Measurements from ENCODE around the gene ZNF593.

ZNF593 gene

GRCh38 chr1:26169198-26169554, 532 bp upstream of the ZNF593 start:
- no peak for DNase-seq (ENCODE audit: low read depth in 2 of 2)

DNA sequence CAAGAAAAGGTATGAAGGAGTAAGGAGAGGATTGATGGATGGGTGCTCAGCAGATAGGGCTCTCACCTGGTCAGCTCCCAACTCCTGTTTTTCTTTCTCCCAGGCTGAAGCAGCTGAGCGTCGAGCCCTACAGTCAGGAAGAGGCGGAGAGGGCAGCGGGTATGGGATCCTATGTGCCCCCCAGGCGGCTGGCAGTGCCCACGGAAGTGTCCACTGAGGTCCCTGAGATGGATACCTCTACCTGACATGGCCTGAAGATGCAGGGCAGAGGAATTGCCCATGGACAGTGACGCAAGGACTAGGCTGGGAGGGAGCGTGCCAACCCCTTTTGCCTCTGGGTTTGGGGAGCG, 739 bp downstream of the ZNF593 start:
- DNase-seq (ENCODE audit: low read depth in 2 of 2) = no peak

DNA sequence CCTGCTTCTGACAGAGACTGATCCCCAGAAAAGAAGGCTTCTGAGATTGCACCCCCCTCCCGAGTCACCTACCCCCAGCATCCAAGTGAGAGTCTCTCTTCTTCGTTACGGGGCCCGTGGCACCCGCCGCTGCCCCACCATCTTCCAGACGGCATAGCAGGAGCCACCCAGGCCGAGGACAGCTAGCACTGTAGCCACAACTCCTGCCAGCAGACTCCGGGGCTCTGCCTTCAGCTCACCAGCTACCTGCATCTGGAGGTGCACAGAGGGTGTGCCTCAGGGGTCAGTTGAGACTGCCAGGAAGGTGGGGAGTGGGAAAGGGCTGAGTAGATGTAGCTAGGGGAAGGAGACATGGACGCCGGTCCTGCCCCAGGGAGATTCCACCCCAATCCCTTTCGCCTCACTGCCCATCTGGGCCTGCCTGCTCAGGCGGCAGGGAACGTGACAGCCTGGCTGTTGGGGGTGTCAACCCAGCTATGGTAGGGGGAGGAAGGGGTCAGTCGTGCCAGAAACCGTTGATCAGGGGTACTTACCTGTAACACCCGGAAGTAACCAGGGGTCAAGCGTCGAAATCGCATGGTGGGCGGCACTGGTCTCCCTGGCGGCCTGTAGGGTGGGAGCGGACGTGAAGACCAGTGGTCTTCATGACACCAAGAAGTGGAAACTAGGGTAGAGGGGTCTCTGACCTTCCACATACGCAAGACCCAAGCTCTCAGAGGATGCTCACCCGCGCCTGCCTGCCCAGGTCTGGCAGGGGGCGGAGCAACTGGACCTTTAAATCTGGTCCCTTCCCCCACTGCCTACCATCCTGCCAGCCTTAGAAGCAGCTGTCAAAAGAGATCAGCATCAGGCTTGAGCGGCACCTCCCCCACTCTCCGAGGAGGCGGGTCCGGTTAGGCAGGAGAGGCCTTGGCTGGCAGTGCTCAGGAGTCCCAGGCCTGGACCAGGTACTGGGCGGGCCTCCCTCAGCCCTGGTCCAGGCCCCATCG, 1.7 kb downstream of the ZNF593 start, which contains the start of gene ZNF593OS:
Gene ZNF593OS, minus strand, starts transcription at position 749 of the 989 bp plus-strand sequence. Its CDS starts 171 bp downstream, at position 578.
- DNase-seq (ENCODE audit: low read depth in 2 of 2) = no peak

- DNase-seq (ENCODE audit: low read depth in 2 of 2) = no peak
Measured at GRCh38 chr1:26175346-26175745, 5.6 kb downstream of the ZNF593 start.

DNA sequence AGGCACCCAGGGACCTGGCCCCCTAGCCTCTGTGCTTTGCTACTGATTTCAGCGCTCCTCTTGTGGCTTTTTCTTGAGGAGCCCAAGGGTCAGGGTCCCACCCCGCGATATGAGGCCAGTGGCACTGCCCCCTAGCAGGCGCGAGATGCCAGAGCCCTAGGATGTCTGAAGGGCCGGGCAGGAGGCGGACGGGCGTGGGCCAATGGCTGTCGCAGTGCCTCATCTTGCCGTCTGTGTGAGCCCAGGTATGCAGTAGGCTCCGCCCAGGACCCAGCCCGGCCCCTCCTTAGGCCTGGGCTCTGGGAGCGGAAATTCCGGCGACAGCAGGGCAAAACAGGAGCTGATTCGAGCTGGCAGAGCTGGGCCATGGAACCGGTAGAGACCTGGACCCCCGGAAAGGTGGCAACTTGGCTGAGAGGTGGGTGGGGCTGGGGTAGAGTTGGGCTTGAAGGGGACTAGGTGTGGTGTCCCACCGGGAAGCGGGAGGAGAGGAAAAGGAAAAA, 7.5 kb downstream of the ZNF593 start, which contains the start of gene CNKSR1:
Gene CNKSR1, plus strand, starts transcription at position 310 of the 503 bp plus-strand sequence. Its CDS starts 57 bp downstream, at position 367.
- DNase-seq (ENCODE audit: low read depth in 2 of 2) = no peak

GRCh38 chr1:26180010-26180506, 10.3 kb downstream of the ZNF593 start:
- no peak for DNase-seq (ENCODE audit: low read depth in 2 of 2)

- DNase-seq (ENCODE audit: low read depth in 2 of 2) = no peak
Measured at GRCh38 chr1:26181586-26182382, 12.1 kb downstream of the ZNF593 start.

DNA sequence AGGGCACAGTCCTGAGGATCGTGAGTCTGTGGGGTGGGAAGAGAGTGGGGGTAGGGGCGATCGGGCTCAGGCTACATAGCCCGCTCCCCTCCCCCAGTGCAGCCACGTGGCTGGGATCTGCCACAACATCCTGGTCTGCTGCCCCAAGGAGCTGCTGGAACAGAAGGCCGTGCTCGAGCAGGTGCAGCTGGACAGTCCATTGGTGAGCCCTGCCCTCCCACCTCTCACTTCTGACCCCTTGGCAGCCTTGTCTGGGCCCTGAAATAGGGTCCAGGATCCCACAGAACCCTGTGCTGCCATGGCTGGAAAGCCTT, 12.6 kb downstream of the ZNF593 start:
- DNase-seq (ENCODE audit: low read depth in 2 of 2) = no peak

DNA sequence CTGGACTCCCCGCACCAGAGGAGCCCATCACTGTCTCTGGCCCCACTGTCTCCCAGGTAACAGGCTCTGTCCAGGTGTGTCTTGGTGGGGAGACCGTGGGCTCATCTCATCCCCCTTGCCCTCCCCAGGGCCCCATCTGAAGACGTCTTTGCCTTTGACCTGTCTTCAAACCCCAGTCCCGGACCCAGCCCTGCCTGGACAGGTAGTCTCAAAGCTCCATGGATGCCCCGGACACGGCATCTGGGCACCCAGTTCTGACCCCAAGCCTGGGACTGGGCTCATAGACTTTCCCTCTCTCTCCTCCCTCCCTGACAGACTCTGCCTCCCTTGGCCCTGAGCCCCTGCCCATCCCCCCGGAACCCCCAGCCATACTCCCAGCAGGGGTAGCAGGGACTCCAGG, 14.4 kb downstream of the ZNF593 start:
- DNase-seq (ENCODE audit: low read depth in 2 of 2) = no peak

DNA sequence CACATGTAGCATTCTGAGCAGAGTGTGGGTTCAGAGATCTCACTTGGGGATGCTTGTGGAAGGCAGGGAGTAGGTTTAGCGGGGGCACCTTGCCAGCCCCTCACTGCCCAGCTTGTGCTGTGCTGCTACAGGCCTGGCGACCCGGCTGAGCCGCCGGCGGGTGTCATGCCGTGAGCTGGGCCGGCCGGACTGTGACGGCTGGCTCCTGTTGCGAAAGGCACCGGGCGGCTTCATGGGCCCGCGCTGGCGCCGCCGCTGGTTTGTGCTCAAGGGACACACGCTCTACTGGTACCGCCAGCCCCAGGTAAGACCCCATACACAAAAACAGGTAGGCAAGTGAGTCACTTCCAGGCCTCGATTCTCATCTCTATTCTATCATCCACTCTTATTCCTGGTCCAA, 15.2 kb downstream of the ZNF593 start:
- DNase-seq (ENCODE audit: low read depth in 2 of 2) = no peak

- DNase-seq (ENCODE audit: low read depth in 2 of 2) = no peak
Measured at GRCh38 chr1:26187882-26188281, 18.2 kb downstream of the ZNF593 start.

- DNase-seq (ENCODE audit: low read depth in 2 of 2) = no peak
Measured at GRCh38 chr1:26188477-26188876, 18.8 kb downstream of the ZNF593 start.

- DNase-seq (ENCODE audit: low read depth in 2 of 2) = no peak
Measured at GRCh38 chr1:26189331-26189730, 19.6 kb downstream of the ZNF593 start.

- no peak for DNase-seq (ENCODE audit: low read depth in 2 of 2)
Measured at GRCh38 chr1:26189751-26190275, 20.1 kb downstream of the ZNF593 start.

GRCh38 chr1:26190373-26190987, 20.8 kb downstream of the ZNF593 start, which contains the start of gene CATSPER4:
CATSPER4 (plus strand) TSS chr1:26190602; CDS start chr1:26190628, 26 bp downstream.
- DNase-seq (ENCODE audit: low read depth in 2 of 2) = no peak

GRCh38 chr1:26191739-26192138, 22.0 kb downstream of the ZNF593 start:
- no peak for DNase-seq (ENCODE audit: low read depth in 2 of 2)

DNA sequence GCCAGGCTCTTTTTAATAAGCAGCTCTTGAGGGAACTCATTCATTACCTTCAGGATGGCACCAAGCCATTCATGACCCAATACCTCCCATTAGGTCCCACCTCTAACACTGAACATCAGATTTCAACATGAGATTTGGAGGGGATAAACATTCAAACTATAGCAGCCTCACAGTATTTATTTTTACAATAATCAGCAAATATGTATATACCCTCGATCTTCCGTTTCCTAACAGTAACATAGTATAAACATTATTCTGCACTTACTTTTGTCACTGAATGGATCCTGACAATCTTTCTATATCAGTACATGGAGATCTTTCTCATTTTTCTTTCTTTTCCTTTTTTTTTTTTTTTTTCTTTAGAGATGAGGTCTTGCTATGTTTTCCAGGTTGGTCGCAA, 26.1 kb downstream of the ZNF593 start:
- no peak for DNase-seq (ENCODE audit: low read depth in 2 of 2)

GRCh38 chr1:26197301-26197700, 27.6 kb downstream of the ZNF593 start:
- no peak for DNase-seq (ENCODE audit: low read depth in 2 of 2)

- no peak for DNase-seq (ENCODE audit: low read depth in 2 of 2)
Measured at GRCh38 chr1:26197813-26198212, 28.1 kb downstream of the ZNF593 start.

- no peak for DNase-seq (ENCODE audit: low read depth in 2 of 2)
Measured at GRCh38 chr1:26200413-26200812, 30.7 kb downstream of the ZNF593 start.

- no peak for DNase-seq (ENCODE audit: low read depth in 2 of 2)
Measured at GRCh38 chr1:26203642-26204318, 34.1 kb downstream of the ZNF593 start.
